Activated CD4-positive, alpha-beta T cell treated with anti-CD3 and anti-CD28 coated beads, Interleukin-2, Interleukin-6, amounts not matched to agents 100 ng/mL and 50 ng/mL, durations not matched to agents 16 hours and 8 hours (primary cell): ENCODE measurements around the gene ANTXR2.
A peak's percentile ranks its signal among the peaks of the same experiment; 100 is the strongest.
"Not testable (repeated sequence)": the region's sequence is repeated elsewhere in the genome, so short reads cannot be mapped to it uniquely, and the experiment has no call there.

Source experiments
- DNase-seq: peaks from one replicate; pipeline ENCODE4 v3.0.0-alpha.2; 2020

ANTXR2 gene

DNA sequence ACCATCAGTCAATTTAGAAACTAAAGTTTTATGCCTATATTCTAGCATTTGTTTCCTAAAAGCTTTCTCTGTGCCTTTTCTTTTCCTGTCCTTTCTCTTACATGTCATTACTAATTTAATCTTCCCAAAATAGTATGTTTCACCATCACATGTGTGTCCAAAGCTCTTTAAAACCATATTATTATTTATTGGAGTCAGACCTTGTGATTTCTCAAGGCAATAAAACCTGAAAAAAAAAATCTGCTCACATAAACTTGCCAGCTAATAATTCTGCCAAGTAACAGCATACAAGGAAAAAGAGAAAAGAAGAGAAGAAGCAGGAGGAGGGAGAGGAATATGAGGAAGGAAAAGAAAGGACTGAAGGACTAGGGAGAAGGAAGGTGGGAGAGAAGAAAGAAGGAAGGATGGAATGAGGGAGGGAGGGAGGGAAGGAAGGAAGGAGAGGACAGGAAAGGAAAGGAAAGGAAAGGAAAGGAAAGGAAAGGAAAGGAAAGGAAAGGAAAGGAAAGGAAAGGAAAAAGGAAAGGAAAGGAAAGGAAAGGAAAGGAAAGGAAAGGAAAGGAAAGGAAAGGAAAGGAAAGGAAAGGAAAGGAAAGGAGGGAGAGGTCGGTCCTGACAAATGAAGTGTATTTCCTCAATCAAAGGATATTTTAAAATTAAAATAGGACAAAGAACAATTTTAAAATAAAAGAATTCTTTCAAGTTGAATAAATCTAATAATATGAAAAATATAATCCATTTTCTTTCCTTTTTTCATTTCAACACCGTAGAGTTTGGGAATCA, 57.4 kb downstream of the ANTXR2 start:
- DNase-seq = no peak

DNA sequence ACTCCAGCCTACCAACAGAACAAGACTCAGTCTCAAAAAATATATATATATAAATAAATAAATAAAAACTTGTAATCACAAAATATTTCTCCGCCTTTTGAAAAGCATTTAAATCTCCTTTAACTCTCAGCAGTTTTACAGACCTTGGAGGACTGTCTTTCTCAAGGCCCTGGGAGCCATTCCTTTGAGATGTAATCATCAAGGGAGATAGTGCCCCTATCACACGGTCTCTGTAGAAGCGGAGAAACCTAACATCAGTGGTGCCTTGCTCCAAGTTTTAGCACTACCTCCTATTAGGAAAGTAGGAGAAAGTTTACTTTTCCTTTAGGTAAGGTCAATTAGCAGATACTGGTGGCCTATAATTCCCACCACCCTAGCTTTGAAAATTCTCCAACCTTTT, 58.5 kb downstream of the ANTXR2 start:
- DNase-seq = no peak

DNA sequence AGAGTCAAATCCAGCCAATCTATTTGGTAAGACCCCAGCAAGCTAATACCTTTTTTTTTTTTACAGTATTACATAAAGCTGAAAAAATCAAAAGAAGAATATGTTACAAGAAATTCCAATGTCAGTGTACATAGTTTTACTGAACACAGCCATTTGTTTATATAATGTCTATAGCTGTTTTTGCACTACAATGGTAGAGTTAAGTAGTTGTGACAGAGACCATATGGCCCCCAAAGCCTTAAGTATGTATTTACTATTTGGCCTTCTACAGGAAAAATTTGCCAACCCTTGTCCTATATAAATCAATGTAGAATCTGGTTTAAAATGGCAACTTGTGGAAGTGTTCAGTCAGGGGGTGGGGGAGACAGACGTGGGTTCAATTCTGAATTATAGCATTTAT, 60.7 kb downstream of the ANTXR2 start:
- no peak for DNase-seq

DNA sequence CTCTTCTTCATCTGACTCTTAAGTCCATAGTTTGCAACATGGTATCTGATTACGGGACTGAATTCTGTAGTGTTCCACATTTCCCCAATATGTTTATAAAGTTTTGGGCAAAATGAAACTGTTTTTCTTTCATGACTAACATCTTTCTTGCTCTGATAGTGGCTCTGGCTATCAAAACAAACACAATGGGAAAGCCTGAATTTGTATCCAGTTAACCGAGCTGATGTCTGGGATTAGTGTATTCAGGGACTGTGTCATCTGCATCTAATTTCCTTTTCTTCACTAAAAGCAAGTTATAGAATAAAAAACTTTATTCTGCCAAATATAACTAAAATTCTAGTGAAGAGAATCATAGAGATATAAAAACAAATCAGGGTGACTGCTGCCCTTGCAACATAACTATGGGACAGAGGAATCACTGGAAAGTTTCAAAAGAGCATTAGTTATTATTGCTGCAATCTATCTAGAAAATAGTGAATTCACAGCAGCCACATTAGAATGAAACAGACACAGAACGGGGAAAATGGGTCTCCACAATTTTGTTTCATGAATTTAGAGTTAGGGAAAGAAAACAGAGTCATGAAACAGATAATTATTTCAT, 61.3 kb downstream of the ANTXR2 start:
- no peak for DNase-seq

DNA sequence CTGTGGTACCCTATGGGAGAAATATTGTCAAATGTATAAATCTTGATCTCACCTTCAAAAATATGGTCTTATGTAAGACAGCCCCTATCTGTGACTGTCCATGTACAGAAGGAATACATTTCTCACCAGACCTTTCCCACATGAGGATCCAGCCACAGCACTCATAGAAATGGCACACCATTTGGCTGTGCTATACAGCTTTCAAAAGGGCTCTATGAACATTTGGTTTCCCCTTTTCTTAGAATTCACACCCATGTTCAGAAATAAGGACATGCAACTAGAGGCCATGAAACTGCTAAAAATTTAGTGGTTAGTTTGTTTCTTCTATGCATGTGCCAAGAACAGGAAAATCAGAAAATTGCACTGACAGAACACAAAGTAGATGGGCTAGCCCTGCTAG, 62.7 kb downstream of the ANTXR2 start:
- DNase-seq = peak; percentile 39

DNA sequence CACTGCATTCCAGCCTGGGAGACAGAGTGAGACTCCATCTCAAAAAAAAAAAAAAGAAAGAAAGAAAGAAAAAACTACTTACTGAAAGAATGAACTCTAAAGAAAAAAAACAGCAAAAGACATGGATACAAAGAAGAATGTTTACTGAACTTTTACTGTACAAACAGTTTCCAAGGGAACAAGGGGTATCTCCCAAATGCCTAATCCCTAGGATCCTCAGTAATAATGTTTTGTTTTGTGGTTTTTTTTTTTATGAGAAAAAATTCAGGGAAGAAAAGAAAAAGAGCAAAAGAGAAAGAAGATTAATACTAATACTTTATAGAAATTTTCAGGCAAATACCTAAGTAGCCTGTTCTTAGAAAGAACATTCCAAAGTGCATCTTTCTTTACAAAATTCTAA, 63.2 kb downstream of the ANTXR2 start:
- DNase-seq = no peak

DNA sequence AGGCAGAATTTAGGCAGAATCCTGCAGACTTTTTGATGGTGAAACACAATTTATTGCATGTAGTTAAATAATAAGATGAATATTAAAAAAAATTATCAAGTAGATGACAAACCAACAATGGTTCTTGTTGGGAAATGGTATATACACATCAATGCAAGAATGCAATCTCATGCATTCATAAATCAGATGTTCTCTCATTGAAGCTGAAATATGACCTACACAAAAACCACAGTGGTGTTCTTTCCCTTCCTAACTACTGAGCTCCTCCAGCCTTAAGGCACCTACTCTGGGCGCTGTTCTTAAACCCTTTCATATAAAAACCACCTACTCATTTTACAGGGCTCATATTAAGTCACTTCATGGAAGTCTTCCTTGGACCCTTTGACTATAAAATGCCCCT, 64.1 kb downstream of the ANTXR2 start:
- no peak for DNase-seq

DNA sequence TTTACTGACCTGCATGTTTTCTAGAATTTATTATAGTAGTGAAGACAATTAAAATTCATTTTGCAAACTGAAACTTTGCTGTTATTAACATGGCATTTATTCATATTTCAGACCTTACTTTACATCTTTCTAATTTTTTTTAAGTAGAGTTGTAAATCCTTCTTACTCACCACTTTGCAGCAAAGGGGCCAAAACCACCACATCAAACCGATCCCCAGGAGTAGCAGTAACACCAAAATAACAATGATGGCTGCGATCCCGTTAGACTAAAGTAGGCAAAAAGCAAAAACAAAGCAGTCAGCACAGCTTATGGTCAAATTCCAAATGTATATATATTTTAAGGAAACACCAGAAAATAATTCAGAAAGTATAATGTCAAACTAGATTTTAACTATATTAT, 64.7 kb downstream of the ANTXR2 start:
- peak; percentile 56 for DNase-seq

DNA sequence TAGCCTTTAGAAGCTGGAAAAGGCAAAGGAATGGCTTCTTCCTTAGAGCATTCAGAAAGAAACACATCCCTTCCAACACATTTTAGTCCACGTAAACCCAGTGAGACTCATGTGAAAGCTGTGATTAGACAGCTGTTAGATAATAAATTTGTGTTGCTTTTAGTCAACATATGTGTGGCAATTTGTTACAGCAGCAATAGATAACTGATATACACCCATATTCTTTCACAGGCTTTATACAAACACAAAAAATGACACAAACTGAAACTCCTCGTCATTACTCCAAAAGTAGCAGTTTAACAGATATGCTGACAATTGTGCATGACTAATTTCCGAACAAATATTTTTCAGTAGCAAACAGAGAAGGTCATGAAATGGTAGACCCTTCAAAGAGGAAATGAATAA, 65.3 kb downstream of the ANTXR2 start:
- peak; percentile 87 for DNase-seq

DNA sequence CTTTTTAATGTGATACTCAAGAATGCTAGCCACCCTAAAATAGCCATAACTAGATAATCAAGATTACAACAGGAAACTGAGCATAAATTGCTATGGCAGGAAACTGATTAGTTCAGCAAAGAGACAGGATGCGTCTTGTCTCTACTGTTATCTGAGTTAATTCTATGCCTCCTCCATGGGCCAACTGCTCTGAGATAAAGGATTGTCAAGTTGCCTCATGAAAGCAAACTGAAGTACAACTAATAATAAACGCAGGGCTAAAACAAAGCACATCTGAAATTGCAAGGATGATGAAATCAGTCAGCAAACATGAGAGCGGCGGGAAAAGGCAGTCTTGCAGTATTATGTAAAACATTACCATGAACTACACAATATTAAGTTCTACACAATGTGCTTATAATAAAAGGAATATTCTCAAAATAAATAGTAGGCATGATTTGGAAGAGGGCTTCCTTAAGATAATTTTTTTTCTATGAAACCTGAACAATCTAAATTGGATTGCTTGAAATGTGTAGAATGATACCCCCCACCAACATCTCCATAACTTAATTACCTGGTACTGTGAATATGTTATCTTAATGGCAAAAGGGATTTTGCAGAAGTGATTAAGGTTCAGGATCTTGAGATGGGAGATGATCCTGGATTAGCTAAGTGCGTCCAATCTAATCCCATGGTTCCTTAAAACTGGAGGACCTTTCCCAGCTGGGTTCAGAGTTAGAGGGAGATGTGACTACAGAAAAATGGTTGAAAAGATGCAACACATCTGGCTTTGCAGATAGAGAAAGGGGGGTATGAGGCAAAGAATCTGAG, 65.9 kb downstream of the ANTXR2 start:
- DNase-seq = peak; percentile 59

DNA sequence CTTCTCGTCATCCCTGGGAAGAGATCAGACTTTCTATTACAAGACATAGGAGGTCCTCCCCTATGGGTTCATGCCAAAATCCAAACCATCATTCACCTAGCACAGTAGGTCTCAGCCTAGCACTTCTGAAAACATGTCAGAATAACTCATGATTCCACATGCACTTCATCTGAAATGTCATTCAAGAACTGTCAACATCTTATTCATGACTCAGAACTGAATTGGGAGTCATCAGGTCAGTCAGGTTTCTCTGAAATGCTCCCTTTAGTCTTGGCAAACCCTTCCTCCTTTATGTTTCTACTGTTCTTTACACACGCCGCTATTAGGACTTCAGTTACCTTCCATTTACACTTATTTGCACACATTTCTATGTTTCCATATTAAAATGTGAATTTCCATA, 67.2 kb downstream of the ANTXR2 start:
- DNase-seq = peak; percentile 73

DNA sequence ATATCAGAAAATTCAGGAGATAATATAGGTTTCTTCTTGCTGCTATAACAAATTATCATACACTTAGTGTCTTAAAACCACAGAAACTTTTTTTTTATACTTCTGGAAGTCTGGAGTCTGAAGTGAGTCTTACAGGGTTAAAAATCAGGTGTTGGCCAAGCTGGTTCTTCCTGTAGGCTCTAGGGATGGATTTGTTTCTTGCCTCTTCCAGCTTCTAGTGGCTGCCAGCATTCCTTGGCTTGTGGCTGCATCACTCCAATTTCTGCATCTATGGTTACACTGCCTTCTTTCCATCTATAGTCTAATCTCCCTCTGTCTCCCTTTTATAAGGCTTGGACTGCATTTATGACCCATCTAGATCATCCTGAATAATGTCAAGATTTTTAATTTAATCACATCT, 68.7 kb downstream of the ANTXR2 start:
- no peak for DNase-seq

DNA sequence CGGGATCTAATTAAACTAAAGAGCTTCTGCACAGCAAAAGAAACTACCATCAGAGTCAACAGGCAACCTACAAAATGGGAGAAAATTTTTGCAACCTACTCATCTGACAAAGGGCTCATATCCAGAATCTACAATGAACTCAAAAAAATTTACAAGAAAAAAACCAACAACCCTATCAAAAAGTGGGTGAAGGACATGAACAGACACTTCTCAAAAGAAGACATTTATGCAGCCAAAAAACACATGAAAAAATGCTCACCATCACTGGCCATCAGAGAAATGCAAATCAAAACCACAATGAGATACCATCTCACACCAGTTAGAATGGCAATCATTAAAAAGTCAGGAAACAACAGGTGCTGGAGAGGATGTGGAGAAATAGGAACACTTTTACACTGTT, 70.5 kb downstream of the ANTXR2 start:
- DNase-seq = not testable (repeated sequence)

DNA sequence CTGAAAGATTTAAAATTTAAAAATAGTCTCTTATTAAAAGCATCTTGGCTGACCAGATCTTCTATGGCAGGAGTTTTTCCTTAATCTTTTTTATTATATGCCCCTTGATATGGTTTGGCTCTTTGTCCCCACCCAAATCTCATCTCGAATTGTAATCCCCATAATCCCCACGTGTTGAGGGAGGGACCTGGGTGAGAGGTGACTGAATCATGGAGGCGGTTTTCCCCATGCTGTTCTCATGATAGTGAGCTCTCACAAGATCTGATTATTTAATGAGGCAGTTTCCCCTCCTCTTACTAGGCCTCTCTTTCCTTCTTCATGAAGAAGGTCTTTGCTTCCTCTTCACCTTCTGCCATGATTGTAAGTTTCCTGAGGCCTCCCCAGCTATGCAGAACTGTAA, 74.0 kb downstream of the ANTXR2 start:
- not testable (repeated sequence) for DNase-seq

DNA sequence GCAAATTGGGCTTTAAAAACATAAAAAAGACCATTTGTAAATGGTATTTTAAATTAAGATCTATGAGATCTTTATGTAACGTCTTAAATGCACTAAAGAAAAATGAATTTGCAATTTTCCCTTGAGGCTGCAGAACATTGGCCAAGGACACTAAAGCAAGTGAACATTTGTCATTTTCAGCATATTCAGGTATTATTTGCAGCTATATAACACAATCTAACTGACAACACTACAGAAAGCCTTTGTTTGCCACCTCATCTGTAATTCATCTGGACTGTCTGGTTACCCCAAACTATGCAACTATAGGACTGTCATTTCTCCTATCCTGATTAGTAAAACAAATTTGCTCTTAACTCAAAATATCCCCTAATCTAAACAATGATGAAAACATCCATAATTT, 74.8 kb downstream of the ANTXR2 start:
- no peak for DNase-seq

DNA sequence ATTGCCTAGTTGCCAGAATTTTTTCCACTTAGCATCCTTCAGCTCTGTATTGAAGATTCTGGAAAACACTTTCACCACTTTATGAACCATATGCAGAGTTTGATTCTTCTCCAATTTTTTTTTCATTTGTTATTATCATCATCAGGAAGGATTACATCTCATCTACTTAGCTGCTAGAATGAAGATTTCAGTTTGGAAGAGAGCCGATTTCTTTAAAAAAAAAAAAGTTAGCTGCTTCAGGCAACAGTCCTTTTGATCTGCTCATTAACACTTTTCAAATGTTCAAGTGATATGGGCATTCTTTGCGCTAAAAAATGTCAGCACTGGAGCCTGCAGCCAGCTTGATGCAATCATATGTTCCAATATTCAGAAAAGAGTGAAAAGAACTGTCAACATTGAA, 76.2 kb downstream of the ANTXR2 start:
- DNase-seq = no peak

DNA sequence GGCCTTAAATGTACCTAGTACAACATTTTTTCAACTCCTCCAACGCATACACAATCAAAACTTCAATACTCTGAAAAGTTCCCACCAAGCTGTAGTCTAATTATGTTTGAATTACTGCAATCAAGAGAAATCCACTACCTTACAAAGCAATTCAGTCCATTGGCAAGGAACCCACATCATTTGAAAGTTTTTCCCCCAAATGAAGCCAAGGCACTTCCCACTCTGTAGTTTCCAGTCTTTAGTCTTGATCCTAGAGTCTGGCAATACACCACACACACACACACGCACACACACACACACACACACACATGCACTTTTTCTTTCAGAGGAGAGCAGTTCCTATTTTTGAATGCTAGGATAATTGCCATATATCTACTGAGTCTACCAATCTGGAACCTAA, 79.6 kb downstream of the ANTXR2 start:
- DNase-seq = no peak

DNA sequence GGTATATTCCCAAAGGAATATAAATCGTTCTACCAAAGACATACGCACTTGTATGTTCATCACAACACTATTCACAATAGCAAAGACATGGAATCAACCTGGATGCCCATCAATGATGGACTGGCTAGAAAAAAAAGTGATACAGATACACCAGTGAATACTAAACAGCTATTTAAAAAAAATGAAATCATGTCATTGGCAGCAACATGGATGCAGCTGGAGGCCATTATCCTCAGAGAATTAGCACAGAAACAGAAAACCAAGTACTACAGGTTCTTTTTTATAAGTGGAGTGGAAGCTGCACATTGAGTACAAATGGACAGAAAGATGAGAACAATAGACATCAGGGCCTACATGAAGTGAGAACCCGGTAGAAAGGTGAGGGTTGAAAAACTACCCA, 81.4 kb downstream of the ANTXR2 start:
- no peak for DNase-seq

DNA sequence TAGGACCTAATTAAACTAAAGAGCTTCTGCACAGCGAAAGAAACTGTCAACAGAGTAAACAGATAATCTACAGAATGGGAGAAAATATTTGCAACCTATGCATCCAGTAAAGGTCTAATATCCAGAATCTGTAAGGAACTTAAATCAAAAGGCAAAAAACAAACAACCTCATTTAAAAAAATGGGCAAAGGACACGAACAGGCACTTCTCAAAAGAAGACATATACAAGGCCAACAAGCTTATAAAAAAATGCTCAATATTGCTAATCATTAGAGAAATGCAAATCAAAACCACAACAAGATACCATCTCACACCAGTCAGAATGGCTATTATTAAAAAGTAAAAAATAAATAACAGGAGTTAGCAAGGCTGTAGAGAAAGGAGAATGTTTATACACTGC, 81.9 kb downstream of the ANTXR2 start:
- DNase-seq = not testable (repeated sequence)

DNA sequence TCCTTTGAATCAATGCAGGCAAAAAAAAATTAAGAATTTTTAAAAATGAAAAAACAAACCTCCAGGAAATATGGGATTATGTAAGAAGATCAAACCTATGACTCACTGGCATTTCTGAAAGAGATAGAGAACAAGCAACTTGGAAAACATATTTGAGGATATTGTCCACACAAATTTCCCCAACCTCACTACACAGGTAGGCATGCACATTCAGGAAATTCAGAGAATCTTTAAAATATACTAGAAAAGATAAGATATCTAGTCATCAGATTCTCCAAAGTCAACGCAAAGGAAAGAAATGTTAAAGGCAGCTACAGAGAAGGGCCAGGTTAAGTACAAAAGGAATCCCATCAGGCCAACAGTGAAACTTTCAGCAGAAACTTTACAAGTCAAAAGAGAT, 85.6 kb downstream of the ANTXR2 start:
- DNase-seq = no peak

DNA sequence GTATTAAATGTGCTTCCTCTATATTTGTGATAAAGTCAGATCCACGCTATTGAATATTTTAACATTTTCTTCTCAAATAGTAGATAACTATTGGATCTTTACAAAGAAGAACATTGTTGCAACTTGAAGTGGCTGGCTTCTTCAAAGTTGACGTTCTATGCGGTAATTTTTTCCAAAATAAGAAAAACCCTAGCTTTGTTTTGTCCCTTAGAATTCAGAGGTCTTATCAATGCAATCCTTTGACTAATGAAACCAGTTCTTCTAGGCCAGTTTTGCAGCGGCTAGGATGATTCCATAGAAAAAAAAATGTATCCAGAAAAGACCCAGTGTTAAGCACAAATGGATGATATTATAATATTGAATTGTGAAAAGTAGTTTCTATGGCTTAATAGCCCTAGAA, 89.6 kb downstream of the ANTXR2 start:
- no peak for DNase-seq

DNA sequence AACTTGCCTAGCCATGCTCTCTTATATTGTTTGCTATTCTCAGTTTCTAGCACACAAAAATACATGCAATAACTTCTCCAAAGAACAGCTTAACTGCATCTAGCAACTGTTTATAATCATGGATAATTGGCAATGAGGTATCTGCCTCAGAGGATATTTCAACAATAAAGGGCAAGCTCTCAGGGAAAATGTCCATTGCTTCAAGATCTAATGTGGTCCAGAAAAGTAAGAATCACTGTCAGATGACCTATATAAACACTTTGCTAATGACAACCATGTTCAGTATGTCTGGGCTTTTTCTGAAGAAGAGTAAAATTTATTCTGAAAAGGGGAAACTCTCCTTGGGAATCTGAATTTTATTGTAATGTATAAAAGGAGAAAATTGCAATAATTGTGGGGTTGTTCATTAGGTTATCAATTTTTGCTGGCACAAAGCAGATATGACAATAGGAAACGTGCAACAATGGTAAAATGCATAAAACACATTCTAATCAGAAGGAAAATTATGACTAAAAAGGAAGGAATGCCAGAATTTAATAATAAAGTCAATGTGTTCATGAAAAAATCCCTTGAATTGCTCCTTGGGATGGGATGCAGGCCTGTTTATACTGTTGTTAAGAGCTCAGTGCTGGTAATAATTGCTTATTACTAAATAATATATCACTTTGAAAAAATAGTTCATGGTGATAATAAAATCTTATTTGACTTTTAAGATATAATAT, 90.3 kb downstream of the ANTXR2 start:
- no peak for DNase-seq

DNA sequence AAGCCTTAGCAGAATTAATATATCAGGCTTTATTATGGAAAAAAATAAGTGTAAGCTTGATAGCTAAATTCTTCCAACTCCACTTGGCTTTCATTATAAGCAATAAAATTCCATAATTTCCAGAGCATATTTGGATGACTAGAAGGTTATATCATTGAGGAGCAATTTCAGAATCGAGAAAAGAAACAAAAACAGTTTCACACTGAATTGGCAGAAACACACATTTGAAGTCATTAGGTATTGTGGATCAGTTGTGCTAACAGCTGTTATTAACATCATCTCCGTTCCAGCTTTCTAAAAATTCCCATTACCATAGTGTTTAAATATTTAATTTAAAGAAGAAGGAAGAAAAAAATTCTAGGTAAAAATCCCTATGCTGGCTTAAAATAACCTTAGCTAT, 92.6 kb downstream of the ANTXR2 start:
- DNase-seq = no peak
